AG09309 (cell line): ENCODE data around the gene ZDHHC11.
"Not testable (repeated sequence)": the region's sequence is repeated elsewhere in the genome, so short reads cannot be mapped to it uniquely, and the experiment has no call there.

Experiments
- DNase-seq: peaks from one replicate; pipeline ENCODE4 v3.0.0-alpha.2; 2010; ENCODE audit warnings: low read depth
- H3K4me3 ChIP-seq: 2 replicates; pipeline ENCODE4 v1.5.1; 2011; ENCODE audit warnings: mild to moderate bottlenecking, low read depth, low read length, moderate library complexity; ENCODE audit not compliant: control insufficient read depth
- TF ChIP-seq, protein P1 (sequence below): IDR thresholded peaks from 2 replicates; pipeline ENCODE4 v1.5.1; 2011; ENCODE audit warnings: mild to moderate bottlenecking, low read depth, low read length, inconsistent platforms; ENCODE audit not compliant: insufficient read depth, control insufficient read depth; ENCODE audit errors: missing control alignments

ZDHHC11 gene

DNA sequence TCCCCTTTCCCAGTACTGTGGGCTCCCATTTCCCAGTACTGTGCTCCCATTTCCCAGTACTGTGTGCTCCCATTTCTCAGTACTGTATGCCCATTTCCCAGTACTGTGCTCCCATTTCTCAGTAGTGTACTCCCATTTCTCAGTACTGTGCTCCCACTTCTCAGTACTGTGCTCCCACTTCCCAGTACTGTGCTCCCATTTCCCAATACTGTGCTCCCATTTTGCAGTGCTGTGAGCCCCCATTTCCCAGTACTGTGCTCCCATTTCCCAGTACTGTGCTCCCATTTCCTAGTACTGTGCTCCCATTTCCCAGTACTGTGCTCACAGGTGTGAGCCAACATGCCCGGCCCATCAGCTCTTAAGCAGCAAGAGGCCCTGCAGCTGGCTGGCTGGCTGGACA lies 54.9 kb downstream of the ZDHHC11 start:
- DNase-seq, H3K4me3 ChIP-seq: not testable (repeated sequence)

DNA sequence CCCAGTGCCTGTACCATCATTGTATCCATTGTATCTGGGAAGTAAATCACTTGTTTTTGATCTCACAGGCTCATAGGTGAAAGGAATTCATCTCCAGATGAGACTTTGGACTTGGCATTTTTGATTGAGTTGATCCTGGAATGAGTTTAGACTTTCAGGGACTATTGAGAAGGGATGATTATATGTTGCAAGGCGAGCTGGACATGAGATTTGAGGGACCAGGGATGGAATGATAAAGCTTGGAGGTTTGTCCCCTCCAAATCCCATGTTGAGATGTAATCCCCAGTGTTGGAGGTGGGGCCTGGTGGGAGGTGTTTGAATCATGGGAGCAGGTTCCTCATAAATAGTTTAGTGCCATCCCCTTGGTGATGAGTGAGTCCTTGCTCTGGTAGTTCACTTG lies 55.8 kb downstream of the ZDHHC11 start:
- DNase-seq, result not testable (repeated sequence)

DNA sequence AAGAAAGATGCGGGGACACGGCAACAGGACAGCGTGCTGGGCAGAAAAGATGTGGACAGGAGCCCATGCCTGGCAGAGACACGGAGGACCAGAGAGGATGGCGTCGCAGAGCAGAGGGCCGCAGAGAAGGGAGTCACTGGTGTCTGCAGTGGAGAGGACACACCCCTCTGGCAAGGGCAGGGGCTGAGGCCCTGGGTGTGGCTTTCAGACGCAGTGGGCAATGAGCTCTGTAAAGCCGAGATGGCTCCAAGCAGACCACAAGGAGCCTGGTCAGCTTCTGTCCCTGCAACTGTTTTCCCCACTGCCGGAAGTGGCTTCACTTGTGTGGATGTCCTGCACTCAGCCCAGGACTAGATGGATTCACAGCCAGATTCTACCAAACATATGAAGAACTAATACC lies 62.1 kb downstream of the ZDHHC11 start:
- DNase-seq, H3K4me3 ChIP-seq: not testable (repeated sequence)

More for the DNA sequence above, 55.8 kb downstream of the ZDHHC11 start:
- not testable (repeated sequence) for H3K4me3 ChIP-seq

DNA sequence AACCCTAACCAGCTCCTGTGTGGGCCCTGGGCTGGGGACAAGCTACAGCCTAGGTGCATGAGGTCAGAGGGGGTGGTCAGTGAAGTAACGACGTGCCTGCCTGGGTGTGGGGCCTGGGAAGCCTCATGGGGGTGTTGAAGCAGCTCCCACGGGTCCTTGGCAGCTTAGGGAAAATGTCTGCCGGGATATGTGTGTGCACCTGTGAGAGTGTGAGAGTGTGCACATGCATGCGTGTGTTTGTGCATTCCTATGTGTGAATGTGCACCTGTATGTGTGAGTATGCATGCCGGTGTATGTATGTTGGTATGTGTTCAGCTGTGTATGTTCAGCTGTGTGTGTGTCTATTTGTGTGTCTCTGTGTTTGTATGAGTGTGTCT lies 62.9 kb downstream of the ZDHHC11 start:
- DNase-seq, H3K4me3 ChIP-seq: not testable (repeated sequence)

DNA sequence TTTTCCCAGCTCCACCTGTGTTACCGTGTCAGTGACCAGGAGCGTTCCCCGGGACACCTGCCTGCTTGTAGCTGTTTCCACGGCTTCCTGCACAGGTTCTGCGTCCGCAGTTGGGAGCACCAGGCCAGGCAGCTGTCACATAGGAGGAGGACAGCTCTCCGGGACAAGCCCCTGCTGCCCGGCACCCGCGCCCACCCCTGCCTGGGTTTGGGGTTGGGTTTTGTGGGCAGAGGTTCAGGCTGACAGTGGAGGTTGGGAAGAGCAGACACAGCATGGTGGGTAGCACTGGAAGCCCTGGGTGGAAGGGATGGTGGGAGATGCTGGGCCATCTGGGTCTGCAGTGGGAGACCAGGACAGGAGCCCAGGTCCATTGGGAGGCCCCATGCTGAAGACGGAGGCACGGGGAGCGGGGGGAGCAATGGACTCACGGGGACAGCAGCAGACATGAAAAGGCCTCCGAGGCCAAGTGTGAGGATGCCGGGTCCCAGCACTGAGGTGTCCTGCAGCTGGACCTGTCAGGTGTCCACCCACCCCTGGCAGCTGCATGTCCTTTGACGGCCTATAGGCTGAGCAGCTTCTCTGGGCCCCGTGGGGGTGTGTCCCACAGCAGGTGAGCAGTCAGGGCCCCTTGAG lies 63.4 kb downstream of the ZDHHC11 start:
- not testable (repeated sequence) for DNase-seq, H3K4me3 ChIP-seq

DNA sequence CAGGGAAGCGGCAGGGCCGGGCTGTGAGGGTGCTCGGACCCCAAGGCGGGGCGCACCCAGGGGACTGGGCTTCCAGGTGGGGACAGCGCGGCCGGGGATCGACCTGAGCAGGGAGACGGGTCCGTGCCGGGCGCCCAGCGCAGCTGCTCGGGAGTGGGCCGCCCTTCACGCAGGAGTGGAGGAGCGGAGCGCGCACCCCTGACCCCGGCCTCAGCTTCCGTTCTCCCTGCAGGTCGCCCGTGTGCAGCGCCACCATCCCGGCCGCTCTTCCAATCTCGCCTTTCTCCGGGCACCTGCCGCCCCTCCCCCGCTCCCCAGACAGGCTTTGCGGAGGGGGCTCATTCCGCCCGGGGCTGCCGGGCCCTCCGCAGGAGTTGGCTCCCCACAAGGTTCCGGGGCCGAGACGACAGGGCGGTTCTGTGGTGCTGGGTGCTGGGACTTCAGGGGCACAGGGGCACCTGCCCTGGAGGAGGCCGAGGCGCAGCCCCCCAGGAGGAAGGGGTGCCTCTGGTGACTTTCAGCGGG lies 65.5 kb downstream of the ZDHHC11 start:
- not testable (repeated sequence) for H3K4me3 ChIP-seq, DNase-seq

DNA sequence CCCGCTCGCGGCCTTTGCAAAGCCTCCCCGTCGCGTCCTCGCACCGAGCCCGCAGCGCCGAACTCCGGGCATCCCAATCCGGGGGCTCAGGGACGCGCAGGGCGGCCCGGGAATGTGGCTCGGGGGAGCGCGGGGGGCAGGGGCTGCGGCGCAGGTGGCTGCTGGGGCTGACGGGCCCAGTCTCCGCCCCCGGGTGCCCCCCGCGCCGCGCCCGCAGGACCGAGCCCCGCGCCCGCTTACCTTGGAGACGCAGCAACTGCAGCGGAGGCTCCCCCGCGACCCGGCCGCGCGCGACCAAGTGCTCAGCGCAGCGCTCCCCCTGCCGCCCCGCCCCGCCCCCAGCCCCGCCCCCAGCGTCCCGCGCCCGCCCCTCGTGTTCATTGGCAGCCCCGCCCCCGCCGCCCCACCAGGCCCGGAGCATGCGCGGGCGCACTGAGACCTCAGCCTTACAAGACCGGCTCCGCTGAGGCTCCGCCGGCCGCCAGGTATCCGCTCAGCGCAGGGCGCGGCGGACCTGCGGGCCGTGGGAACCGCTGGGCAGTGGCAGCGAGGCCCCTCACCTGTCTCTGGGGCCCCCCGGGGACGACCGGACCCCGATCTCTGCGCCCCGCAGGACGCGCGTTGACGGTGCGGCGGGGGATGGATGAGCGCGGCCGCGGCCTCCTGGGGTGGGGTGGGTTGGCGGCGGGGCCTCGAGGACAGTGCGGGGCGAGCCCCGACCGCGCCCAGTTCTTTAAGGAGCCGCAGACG lies 66.2 kb downstream of the ZDHHC11 start, which contains the start of gene ZDHHC11B:
TSS of gene ZDHHC11B (minus strand) at position 302 of the 750 bp plus-strand sequence. CDS start 17,810 bp downstream, outside the sequence.
- H3K4me3 ChIP-seq, DNase-seq: not testable (repeated sequence)

DNA sequence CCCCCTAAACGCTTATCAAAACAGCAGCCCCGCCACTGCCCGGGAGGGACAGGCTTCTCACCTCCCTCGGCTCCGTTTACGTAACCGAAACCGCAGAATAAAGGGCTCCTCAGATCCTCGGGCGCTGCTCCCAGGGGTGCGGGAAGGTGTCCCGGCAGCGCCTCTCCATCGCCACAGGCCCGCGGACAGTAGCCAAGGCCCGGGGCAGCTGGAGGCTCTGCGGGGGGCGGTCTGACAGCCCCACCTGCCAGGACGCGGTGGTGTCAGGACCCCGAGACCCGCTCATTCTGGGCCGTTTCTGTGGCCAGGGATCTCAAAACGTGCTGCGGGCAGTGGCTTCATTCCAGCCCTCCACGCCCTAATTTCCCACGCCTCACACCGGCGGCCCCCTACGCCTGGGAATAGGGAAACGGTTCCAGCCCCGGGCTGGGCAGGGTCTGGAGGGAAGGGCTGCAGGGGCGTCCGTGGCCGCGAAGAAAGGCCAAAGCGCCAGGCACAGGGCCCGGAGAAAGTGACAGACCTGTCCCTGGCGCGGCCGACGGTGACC lies 66.8 kb downstream of the ZDHHC11 start:
- not testable (repeated sequence) for H3K4me3 ChIP-seq, DNase-seq

DNA sequence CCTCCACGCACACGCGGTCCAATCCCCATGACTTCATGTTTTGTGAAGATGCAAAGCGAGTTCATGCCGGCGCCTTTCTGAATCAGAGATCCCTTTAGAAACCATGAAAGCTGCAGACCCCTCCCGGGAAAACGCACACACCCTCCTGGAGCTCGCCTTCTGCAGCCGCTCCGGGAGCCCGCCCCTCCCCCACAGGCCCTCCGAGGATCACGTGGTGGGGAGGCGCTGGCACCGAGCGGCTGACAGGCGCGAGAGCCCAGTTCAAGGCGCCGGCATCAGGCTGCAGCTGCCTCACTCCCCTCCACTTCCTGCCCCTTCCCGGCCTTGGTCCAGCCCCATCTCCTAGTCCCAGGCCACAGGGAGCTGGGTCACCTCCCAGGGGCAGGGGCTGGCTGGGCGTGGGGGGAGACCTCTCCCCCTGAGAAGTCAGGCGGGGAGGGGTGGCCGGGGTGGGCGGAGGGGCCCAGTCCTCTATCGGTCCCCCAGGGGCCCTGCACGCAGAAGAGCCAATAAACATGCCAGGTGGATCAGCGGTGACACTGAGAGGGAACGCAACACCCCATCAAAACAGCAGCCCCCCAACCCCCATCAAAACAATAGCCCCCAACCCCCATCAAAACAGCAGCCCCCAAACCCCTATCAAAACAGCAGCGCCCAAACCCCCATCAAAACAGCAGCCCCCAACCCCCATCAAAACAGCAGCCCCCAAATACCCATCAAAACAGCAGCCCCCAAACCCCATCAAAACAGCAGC lies 67.6 kb downstream of the ZDHHC11 start:
- H3K4me3 ChIP-seq, DNase-seq: not testable (repeated sequence)

DNA sequence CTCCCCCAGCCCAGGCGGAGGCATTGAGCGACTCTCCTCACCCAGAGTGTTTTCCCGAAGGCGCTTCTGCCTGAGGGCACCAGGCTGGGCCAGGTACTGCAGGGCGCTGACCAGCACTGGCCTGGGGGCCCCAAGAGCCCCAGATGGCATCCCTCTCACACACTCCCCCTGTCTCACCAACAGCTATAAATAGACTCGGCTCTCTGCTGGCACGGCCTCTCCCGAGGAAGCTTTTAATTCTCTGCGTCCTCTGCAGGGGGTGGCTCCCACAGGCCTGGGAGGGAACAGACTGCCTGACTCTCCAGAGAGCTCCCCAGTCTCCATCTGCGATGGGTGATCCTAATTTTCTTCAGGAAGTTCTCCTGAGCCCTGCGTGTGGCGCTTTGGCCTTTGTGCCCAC lies 68.4 kb downstream of the ZDHHC11 start:
- not testable (repeated sequence) for DNase-seq, H3K4me3 ChIP-seq

DNA sequence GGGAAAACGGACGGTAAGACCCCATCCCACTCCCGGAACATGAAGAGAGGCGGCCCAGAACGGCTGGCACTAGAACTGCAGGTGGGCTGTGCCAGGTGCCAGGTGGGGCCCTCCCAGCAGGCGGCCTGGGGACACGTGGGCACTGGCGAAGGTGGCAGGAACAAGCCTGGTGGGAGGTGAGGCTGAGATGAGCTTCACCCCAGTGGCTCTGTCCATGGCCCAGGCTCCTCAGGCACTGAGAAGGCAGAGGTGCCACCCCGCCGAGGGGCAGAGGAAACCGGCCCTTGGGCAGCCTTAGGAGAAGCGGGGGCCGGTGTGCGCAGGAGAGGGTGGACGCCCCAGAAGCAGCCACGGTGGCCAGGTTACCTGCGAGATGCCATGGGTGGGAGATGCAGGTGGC lies 70.2 kb downstream of the ZDHHC11 start:
- not testable (repeated sequence) for H3K4me3 ChIP-seq, DNase-seq

DNA sequence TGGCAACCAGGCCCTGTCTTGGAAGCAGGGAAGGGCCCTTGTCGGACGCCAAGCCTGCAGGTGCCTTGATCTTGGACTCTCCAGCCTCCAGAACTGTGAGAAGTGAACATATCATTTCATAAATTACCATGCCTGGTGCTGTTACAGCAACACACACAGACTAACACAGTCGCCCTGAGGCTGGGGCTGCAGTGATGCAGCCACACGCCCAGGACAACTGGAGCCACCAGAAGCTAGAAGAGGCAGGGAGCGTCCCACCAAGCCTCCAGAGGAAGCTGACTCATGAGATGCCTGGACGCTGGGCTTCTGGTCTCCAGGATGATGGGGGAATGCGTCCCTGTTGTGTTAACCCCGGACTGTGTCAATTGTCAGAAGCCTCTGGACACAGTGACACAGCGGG lies 71.8 kb downstream of the ZDHHC11 start:
- H3K4me3 ChIP-seq, DNase-seq: not testable (repeated sequence)

DNA sequence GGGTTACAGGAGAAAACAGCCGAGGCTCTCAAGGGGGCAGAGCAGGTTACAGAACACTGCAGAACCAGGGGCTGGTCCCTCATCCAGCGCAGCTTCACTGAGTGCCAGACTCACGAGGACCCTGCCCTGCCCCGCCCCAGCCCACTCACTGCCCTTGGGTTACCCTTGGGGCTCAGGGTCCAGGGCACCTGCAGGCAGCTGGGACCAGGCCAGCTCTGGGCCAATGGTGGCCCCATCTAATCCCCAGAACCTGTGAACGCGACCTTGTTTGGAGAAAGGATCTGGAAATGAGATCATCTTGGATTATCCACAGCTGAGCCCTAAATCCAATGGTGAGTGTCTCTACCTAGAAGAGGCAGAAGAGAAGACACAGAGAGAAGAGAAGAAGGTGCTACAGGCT lies 72.4 kb downstream of the ZDHHC11 start:
- DNase-seq, H3K4me3 ChIP-seq: not testable (repeated sequence)

DNA sequence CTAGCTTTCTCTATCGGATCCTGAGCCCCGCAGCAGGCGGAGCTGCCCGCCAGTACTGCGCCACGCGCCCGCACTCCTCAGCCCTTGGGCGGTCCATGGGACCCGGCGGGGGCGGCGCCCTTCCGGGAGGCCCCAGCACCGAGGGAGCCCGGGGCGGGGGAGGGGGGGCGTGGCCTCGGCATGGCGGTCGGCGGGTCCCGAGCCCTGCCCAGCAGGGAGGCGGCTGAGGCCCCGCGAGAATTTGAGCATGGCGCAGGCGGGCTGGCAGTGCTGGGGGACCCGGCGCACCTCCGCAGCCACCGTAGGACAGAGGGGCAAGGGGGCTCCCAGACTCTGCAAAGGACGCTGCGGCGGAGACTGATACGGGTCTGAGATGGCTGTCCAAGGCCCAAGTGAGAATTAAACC lies 73.0 kb downstream of the ZDHHC11 start:
- DNase-seq, result no peak
- H3K4me3 ChIP-seq, result no peak overlapping the region
- TF ChIP-seq, protein P1, sequence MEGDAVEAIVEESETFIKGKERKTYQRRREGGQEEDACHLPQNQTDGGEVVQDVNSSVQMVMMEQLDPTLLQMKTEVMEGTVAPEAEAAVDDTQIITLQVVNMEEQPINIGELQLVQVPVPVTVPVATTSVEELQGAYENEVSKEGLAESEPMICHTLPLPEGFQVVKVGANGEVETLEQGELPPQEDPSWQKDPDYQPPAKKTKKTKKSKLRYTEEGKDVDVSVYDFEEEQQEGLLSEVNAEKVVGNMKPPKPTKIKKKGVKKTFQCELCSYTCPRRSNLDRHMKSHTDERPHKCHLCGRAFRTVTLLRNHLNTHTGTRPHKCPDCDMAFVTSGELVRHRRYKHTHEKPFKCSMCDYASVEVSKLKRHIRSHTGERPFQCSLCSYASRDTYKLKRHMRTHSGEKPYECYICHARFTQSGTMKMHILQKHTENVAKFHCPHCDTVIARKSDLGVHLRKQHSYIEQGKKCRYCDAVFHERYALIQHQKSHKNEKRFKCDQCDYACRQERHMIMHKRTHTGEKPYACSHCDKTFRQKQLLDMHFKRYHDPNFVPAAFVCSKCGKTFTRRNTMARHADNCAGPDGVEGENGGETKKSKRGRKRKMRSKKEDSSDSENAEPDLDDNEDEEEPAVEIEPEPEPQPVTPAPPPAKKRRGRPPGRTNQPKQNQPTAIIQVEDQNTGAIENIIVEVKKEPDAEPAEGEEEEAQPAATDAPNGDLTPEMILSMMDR, result no peak
